ENCODE data around the gene KRIT1. TPM values are rescaled to one million over a fixed set of nuclear protein-coding genes. Genes with fewer than 3 reads are reported as not detected.

Gene KRIT1
- total RNA-seq: 19.6 and 23.2 TPM in 2 replicates

GRCh38 chr7:92245487-92246359, at the start of gene KRIT1, which contains the start of gene ANKIB1:
TSS of gene KRIT1 (minus strand) at chr7:92245914. CDS start at chr7:92242135, 3,779 bp downstream.
TSS of gene ANKIB1 (plus strand) at chr7:92245974. CDS start at chr7:92294979, 49,005 bp downstream.

DNA sequence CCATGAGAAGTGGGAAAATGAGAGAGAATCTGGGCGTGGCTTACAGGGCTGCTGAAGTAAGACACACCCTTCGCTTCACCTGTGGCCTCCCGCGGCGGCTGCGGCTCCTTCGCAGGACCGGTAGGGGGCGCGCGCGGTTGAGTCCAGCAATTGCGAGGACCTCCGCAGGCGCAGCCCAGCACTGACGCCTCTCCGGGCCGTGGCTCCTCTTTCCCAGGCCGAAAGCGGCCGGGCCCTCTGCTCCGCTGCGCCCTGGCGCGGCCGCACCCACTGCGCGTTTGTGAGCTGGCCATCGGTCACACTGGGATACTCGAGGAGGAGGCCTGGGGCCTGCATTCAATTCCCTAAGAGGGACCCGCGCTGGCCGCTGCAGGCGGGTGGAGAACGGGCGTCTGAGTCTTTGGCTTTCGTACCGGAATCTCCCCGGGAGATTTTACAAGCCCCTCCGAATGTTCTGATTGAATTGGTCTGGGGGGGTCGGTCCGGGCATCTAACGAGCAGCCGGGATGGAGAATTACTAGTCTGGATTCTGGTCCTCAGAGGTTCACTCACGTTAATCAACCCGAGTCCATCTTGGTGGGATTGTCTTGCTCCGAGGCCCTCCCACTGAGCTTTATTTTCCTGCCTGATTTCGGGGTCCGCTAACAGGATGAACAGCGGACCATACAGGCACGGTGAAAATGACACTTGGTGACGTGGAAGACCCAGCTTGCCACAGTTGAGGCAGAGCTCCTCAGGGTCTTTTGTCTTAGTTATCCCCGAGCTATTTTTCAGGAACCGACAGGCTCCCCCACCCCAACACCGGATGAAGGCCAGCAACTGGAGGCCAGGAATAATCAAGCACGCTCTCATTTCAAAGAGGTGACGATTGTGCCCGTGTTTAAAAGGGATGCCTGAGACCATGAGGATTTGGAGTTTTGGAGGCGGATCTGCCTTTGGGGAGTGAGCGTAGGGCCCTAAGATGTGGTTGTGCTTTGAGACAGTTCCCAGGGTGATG, 66.5 kb downstream of the KRIT1 start, which contains the start of gene LRRD1:
Gene LRRD1, minus strand, starts transcription at position 215 of the 997 bp plus-strand sequence. CDS start 13,940 bp downstream, outside the sequence.

Other genes starting within 250 kb of the KRIT1 start
- 217 and 250 TPM in 2 replicates for gene CYP51A1, start 111.4 kb downstream of the KRIT1 start, total RNA-seq
- gene LRRD1, start 66.8 kb downstream of the KRIT1 start, total RNA-seq: not detected in 2 replicates
- 22.3 and 27.5 TPM in 2 replicates for gene ANKIB1, start 60 bp upstream of the KRIT1 start, total RNA-seq
- 10.5 and 13.6 TPM in 2 replicates for gene GATAD1, start 201.6 kb upstream of the KRIT1 start, total RNA-seq
- gene ERVW-1, start 232.0 kb upstream of the KRIT1 start, total RNA-seq: not detected in 2 replicates